ENCODE data around the gene SMIM30.

SMIM30 gene

DNA sequence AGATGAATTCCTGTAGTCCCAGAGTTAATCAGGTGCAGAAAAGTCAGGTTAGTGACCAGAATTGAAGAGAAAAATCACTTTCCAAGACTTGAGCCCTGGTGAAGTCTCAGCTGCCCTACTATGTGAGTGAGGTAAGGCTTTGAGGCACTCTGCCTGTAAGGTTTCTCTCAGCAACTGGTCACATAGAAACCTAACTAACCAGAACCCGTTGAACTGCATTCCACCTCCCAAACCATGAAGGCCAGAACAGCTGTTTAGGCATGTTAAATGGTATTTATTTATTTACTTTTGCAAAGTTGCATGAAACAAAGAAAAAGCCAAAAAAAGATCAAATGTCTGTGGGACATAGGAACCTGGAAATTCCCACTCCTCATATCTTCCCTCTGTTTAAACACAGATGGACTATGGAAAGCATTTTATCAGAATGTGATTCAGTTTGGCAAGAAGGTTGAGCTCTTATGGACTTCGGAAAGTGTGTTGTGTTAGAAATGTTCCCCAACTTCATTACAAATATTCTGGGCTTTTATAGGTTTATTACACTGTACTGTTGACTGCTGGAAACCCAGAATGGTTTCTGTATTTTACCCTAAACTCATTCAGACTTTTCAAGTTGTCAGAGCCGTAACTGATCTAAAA is 19.0 kb downstream of the SMIM30 start:
- FAIRE-seq: no peak

GRCh38 chr7:113094517-113095249 is 23.7 kb downstream of the SMIM30 start:
- no peak for FAIRE-seq

DNA sequence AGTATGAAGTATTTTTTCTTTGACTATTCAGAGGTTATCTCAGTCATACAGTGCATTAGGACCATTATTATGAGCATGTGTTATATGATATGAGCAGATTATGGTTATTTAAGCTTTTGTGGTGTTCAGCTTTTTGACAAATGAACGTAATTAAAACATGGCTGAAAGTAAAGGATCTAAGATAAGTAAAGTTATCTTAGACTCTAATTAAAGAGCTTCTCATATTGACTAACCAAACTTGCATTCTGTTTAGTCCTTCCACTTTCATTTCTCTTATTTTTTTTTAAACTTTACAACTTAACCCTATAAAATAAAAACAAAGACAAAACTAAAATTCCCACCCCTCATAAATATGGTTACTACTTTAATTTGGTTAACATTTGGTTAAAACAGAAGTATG is 24.8 kb downstream of the SMIM30 start:
- no peak for FAIRE-seq

GRCh38 chr7:113092762-113093161 is 25.6 kb downstream of the SMIM30 start:
- no peak for FAIRE-seq

- FAIRE-seq: peak; percentile 93
Observed at GRCh38 chr7:113087071-113087998, 31.0 kb downstream of the SMIM30 start.

DNA sequence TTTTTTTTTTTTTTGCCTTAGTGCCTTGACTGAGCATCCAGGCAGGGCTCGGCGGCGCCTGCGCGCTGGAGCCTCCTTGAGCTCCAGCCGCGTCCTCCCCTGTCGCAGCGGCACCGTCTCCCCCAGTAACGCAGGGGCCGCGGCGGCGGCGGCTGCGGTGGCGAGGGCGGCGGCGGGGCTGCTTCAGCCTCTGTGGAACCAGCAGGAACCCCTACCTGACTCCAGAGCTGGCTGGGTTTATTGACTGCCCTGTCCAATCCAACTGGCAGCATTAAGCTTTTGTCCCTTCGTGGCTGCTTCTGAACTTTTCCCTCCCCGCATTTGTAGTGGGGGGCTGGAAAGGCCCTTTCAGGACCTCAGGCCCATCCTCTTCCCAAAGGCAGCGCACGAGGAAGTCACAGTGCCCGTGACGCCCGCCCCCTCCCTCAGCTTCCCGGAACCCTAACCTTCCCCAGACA is 31.9 kb downstream of the SMIM30 start, which contains the start of gene GPR85:
GPR85 (minus strand) TSS at position 397 of the 458 bp plus-strand sequence. CDS start 2,106 bp downstream, outside the sequence.
- FAIRE-seq: no peak

DNA sequence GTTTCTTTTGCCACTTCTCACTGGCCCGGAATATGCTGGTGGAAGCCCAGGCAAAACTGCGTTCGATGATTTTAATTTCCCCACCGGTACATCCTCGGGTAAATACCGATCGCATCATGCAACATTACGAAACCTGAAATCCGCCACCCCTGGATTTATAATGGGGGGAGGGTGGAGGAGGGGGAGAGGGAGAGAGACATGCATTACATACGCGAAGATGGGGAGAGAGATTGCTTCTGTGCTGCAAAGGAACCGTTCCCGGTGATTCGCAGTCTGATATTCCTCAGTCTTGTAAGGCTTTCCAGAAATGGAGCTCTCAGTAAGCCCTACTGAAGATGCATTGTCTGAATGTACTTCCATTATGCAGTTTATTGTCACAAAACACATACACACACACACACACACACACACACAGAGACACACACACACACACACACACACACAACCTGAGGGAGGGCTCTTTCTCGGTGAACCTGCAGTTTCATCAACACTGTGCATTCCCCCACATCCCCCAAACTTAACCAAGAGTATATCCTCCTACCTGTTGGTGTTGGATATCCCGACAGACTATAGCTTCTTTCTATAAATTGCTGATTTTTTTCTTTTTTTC is 32.5 kb downstream of the SMIM30 start:
- peak; percentile 72 for FAIRE-seq

DNA sequence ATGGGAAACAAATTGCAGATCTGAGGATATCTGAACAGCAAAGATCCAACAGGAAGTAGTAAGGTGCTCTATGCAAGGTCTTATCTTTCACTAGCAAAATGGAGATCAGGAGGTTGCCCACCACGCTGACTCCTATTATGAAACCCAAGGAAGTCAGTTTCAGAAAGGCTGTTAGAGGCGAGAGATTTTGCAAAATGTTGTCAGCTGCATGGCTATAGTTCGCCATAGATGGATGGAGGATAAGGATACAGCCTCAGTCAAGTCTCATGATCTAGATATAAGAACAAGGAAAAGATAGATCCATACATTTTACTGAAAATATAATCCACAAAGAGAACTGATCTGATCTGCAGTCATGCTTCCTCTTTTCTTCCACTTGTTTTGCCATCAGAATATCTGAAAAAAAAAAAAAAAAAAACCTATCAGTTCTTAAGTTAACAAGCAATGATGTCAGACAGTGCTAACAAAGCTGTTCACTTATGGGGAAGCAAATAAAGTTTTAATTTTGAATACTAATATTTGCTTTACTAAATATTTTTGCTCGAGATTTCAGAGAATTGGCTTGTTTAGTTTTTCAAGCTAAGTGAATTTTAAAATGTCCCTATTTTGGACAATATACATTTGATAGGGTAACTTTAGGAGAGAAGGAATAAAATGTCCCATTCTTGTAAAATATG is 33.7 kb downstream of the SMIM30 start:
- FAIRE-seq: no peak

- FAIRE-seq: no peak
Observed at GRCh38 chr7:113083816-113084495, 34.4 kb downstream of the SMIM30 start.

DNA sequence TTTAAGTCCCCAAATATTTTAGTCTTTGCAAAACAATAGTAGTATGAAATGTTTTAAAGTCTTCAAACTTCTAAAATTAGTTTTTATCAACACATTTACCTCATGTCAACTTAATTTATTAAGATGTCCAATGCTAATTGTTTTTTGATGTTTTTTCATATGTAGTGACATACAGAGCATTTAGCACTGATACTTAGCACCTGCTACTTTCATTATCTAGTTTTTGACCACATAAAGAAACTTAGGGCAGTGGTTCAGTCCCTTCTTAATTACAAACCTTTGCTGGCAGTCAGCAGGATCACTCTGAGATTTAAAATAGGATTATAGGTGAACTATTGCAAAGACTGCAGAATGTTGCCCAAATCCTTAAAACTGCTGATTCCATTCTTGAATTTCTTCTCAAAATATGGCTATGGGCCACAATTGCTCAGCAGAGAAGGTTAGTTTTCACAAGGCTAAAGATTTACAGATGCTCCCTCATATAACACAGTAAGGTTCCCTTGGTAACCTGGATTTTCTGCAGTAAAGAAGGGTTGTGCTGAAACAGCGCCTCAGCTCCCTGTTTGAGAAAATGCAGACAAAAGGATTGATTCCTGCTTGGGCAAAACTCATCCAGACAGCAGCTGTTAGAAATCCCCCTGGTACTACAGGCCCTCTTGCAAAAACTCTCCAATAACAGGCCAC is 35.1 kb downstream of the SMIM30 start:
- no peak for FAIRE-seq

- no peak for FAIRE-seq
Observed at GRCh38 chr7:113078331-113078730, 40.0 kb downstream of the SMIM30 start.

DNA sequence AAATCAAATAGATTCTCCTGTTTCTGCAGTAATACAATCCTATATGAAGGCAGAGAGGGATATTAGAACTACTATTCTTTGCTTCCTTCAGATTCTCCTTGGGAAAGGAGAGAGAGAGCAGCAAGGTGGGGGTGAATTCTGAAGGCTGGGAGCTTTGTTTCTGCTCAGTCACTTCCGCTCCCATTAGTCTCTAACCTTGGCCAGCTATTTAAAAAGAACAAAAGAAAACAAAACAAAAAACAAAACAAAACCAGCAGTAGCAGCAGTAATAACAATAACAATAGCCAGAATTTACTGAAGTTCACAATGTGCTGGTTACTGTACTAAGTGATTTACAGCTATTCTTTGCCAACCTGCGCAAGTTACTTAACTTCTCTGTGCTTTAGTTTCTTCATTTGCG is 41.7 kb downstream of the SMIM30 start:
- FAIRE-seq: no peak

GRCh38 chr7:113071465-113071864 is 46.9 kb downstream of the SMIM30 start:
- no peak for FAIRE-seq
